HG03045 (cell line): ENCODE measurements around the gene PDE11A.

Experiments
- ATAC-seq: cut with Tn5 transposase; IDR thresholded peaks from one replicate; pipeline ENCODE4 v1.9.1; 2021; ENCODE audit warnings: mild to moderate bottlenecking, moderate library complexity; ENCODE audit not compliant: unreplicated experiment

The PDE11A gene

DNA sequence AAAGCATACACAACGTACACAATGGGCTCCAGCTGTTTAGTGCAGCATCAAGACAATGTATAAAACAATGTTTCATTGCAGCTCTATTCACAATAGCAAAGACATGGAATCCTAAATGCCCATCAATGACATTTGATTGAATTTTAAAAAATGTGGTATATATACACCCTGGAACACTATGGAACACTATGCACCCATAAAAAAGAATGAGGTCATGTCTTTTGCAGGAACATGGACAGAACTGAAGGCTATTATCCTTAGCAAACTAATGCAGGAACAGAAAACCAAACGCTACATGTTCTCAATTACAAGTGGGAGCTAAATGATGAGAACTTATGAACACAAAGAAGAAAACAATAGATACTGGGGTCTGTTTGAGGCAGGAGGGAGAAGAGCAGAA, 364.5 kb downstream of the PDE11A start:
- no peak for ATAC-seq

DNA sequence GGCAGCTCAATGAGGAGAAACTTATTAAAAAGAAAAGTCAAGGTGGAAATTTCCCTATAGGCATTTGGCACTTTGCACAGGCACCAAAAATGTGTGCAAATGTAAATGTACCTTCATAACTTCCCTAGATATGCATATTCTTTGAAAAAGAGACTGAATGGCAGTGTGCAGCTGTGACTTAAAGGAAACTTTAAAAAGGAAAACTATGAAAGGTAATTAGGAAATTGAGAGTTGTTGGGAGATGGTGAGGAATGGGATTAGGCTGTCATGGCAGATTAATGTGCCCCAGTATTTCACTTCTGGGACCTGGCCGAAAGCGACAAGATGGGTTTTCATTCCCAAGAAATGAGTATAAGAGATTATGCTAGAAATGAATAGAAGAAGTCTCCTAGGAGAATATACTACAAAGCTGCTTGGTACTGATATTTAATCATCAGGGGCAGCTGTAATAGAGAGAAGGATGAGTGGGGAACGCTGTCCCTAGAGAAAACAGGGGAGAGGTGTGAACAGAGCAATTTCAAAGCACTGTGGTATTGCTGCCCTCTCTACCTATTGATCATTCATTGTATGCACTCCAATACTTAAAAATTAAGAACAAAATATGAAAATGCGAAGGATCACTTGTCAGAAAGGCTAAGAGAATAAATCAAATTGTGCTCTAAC, 366.9 kb downstream of the PDE11A start:
- no peak for ATAC-seq

DNA sequence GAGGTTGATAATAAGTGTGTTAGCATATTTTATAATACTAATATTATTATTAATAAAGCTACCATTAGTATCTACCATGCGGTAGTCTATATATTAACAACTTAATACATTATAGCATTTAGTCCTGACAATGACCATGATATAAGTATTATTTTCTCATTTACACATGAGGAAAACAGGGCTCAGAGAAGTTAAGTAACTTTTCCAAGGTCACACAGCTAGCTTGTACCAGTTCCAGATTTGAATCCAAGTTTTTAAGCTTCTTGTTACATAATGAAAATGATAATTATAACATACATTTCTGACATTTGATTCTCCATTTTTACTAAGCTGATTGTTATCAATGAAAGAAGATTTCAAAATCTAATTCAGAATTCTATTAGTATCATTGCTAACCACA, 369.4 kb downstream of the PDE11A start:
- ATAC-seq, result no peak

DNA sequence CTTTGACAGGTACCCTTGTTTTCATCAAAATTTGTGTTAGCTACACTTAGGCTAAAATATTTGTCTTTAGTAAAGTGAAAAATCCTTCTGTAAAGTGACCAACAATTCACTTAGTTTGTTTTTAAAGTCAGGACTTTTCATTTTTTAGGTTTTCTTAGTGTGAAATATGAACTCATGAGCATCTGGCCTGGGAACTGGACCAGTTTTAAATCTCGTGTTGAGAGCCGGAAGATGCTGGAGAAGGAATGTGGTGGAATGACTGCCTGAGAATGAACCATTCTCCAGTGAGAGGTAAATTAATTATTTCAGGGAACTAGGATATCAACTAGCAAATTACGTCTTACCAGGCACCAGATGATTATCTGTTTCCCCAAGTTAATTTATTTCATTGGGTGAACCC, 374.3 kb downstream of the PDE11A start:
- no peak for ATAC-seq

DNA sequence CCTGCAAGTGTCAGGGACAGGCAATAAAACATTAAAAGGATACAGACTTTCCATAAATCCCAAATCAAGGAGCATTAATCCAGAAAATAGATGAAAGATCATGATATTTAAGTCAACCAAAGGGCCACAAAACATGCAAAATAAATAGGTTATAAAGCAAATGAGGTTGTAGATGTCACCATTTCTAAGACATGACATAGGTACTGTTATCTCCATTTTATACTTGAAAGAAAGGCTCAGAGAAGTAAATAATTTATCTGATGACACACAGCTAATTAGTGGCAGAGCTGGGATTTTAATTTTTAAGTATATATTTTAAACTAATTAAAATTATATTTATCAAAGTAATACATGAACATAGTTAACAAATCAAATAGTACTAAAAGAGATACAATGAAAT, 378.2 kb downstream of the PDE11A start:
- no peak for ATAC-seq

DNA sequence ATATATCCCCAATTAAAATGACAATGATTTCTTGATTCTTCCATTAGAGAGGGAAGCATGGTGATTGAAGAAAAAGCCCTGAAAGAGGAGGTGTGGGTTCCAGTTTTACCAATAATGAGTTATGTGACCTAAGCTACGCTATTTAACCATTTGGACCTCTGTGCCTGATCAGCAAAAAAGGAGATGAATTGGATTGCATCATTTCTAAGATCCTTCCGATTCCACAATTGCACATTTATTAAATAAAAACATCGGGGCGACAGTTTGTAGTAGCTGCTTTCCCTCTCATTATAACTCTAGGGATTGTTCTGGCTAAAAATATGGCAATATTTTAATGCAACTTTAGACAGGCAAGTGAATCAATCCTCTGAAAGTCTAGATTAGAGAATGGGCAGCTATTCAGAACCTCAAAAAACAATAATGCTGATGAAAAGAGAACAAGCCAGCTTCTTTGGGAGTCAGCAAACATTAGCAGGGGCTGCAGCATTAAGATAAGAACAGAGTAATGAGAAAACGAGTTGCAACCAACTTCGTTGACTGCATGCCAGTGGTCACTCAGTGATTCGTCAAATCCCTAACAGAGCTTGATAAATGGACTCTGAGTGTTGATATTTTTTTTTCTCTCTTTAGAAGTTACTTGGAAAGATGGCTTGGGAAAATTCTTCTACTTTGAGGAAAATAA, 378.8 kb downstream of the PDE11A start:
- ATAC-seq, result no peak

DNA sequence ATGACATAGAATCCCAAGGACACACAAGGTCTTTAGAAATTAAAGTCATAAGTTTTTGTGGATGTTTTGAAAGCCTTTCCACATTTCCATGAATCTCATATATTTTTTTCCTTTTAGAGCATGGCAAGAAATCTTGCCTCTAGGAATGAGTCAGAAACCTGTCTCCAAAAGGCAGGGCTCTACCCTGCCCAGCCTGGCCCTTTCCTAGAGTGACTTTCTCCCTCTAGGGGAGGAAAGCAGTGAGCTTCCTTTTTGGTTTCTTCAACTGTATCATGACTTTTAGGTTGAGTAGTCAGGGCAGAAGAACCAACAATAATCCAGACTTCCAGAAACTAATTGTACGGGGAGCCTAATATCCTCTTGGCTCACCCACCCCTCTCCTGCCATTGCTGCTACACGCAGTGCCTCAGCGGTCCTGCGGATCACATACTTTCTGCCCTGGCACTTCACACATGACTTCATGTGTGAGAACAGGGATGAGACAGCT, 379.8 kb downstream of the PDE11A start:
- no peak for ATAC-seq

DNA sequence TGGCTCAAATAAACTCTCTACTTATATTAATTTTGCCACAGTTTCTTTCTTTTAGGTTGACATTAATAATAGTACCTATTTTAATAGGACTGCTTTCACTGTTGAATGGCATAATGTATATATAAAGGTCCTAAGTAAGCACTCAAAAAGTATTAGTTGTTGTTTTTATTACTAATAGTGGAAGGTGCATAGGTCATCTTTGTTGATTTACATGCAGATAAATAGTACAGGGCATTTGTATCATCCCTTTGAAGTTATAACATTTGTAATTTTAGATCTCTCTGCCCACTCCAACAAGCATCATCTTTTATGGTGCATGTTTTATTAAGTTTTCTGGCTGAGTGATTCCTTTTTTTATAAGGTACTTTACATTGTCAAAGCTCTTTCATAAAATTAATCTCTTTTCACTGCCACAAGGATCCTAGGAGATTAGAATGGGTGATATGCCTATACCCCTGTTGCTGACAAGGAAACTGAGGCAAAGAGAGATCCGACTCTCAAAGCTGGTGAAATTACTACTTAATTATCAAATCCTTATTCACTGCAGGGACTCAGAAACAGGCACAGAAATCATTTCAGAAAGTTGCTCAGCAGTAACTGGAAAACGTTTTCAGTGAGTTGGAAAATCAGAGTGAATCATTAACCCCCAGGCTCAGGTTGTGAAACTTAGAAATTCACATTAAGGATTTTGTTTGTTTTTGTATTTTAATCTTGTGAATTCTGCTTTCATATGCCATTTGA, 380.4 kb downstream of the PDE11A start:
- no peak for ATAC-seq

DNA sequence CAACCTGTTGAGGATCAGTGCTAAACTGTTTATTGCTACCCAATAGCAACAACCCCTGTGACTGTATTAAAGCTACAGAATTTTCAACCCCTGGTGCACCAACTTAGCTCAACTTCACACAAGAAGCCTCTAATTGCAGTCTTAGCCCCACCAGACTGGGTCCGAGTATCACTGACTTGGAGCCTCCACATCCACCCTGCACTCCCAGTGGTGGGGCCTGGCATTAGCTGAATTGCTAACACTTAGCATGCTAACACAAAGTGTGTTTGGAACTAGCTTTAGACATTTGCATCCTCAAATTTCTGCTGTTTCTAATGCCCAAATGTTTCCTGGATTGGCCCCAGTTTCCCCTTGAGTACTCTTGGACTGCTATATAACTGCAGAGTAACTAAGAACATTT, 381.4 kb downstream of the PDE11A start:
- no peak for ATAC-seq

DNA sequence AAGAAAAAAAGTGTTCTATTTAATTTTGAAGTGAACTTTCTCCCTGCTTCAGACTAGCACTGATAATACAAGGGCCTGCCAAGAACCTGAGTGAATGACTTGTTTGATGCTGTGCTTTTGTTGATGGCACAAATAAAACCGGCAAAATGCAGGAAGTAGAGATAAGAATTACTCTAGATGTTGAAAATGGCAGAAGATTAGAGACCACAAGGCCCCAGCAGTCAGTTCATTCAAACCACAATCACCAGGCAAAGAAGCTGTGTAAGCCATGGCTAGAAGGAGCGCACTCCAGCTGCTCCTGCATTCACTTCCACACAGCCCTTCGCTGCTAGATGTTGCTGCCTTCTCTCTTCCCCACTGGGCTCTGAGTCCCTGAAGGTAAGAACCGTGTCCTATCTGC, 383.0 kb downstream of the PDE11A start:
- ATAC-seq, result no peak

DNA sequence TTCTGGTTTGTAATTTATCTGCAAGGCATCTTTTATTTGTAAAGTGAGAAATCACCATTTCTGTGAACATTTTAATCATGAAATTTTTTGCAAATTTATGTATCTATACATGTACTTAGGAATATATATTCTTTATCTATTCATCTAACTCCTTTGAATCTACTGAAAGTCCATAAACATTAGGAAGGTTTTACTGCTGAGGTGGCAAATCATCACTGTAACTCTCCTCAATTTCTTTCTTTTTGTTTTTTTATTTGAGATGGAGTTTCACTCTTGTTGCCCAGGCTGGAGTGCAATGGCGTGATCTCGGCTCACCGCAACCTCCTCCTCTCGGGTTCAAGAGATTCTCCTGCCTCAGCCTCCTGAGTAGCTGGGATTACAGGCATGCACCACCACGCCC, 383.7 kb downstream of the PDE11A start:
- ATAC-seq, result no peak

DNA sequence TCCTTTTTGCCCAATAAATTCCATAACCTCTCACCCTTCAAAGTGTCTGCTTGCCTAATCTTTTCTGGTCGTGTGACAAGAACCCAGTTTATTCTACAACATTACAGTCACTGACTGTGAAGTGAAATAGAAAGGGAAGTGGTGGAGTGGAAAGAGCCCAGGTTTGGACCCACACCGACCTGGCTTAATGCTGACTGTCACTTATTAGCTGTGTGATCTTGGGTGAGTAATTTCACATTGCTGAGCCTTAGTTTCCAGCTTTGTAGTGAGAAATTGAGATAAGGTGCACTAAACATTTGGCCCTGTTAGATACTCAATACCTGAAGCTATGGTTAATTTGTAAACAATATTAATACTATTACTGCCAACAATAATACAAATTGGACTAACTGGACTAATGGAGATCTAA, 388.9 kb downstream of the PDE11A start:
- no peak for ATAC-seq

DNA sequence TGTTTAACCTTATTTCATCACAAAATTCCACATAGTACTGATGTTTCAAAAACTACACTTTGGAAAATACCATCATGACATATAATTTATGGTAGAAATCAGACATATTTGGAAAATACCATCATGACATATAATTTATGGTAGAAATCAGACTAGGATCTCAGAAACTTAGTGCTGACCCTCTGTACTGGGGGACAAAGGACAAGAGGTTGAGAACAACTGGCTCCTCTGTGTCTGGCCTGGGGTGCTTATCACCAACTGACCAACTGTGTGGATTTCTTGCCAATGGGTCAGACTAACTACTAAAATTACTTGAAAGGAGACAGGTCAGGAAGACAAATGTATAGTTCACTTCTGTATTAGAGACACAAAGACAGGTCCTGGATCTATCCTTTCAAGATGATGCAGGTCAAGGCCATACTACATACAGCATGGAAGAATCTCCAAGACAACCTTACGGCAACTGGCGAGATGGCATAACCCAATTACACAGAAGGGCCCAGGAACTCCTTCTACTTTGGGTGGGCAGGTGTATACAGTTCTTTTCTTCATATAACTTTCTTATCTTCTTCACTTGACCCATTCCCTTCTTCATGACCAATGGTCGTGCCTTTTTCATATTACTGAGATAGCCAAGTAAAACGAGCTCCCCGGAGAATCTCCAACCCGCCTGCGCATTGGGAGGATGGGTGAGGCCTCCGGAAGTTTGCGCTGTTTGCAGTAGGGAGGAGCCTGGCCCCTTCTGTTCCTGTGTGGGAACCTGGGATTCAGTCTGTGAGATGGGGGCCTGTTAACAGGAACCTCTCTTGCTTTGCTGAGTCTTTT, 389.5 kb downstream of the PDE11A start:
- no peak for ATAC-seq

DNA sequence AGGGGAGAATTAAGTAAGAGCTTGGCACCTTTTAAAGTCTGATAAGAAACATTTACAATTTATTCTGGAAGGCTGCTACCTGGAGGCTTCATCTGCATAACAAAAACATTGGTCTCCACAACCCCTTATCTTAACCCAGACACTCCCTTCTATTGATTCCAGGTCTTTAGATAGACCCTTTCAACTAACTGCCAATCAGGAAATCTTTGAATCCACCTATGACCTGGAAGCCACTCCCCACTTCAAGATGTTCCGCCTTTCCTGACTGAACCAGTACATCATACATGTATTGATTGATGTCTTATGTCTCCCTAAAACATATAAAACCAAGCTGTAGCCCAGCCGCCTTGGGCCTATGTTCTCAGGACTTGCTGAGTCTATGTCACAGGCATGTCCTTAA, 390.6 kb downstream of the PDE11A start:
- ATAC-seq, result no peak

DNA sequence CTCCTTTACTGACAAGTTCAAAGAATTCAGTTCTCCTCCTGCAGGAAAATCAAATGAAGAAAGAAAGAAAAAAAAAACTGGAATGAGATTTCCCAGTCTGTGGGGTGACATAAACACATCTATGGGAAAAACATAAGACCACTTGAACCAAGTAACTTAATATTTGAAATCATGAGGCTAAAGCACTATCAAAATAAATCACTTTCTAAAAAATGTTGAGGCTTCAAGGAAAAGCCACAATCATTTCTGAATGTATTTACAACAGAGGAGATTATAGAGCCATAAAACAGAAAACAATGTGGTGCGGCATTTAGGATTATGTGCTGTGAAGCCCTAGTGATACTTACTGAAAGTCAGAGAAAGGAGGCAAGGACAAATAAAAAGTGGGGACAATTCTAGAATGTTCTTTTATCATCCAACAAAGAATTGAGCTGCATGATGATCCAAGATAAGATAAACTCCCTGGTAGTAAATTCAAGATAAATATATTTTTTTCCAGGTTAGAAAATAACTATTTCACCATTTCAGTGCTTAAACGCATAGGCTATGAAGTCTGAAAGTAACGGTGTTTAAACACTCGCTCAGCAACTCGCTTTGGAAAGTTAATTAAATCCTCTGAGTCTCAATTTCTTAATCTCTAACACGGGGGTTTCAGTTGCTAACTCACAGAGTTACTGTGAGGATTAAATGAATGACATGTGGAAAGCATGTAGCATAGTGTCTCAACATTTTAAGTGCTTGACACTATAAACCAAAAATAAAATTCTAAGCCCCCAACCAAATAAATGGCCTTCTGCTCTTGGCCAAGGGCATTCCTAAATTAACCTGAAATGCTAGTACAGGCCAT, 391.5 kb downstream of the PDE11A start:
- no peak for ATAC-seq

DNA sequence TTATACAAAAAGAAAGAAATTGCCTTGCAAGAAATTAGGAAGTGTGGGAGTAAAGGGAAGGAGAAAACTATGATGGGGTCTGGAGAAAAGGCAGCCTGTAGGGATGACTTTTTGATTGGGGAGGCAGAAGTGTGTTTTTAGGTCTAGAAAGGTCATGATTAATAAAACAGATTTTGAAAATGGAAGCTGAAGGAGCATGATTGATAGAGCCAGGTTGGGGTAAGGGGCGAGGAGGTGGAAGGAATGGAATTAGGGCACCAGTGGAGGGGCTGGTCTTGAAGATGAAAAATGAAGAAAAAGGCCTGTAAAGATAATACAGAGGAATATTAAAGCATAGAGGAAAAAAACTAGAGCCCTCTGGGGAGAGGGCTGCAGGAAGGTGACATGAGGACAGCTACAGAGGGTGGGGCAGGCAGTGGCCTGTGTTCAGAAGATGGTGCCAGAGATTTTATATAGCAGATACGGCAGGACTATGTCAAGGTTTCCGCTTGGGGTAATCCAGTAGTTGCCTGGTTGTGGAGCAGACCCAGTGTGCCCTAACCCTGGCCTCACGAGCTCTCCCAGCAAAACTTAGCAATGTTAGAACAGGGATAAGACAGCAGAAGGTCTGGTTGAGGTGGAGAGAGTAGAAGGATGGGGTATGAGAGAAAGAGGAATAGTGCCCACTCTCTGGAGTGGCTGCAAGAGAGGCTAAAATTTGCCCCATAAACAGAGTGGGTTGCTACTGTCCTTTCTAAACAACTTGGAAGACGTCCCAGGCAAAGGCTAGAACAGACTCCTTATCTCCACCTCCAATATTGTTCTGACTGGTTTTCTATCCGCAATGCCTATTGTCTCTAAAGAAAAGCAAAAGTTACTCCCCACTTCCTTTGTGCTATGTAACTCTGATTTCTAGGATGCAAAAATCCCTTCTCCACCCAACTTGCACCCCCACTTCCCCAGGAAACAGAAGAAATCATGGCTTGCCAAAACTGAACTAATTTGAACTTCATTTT, 392.7 kb downstream of the PDE11A start:
- ATAC-seq, result no peak

DNA sequence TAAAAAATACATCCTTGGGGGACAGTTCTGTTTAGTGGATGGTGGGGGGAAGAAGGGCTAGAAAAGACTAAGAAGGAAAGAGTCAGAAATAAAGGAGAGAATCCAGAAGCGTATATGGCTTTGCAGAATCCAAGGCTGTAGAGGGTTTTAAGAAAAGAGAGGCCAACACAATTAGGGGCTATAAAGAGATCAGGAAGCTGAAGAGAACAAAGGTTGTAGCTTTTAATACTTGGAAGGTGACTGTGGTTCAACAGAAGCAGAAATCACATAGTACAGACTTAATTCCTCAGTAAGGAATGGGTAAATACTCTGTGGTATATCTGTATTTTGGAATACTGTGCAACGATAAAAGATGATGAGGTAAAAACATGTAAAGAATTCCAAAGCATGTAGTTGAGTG, 393.6 kb downstream of the PDE11A start:
- ATAC-seq, result no peak

DNA sequence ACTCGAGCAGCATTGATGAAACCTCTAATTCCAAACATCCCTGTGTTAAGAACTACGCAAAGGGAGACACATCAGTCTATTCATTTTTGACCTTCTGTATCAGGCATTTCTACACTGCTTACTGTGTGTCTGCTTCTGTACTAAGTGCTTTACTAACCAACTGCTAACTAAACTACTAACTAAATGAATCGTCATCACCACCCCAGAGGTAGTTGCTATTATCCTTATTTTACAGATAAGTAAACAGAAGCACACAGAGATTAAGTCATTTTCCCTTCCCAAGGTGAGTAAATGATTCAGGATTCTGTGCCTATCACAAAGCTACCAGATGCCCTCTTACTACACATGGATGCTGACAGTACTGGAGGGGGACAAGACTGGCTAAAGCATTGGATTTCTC, 395.9 kb downstream of the PDE11A start:
- ATAC-seq, result no peak

DNA sequence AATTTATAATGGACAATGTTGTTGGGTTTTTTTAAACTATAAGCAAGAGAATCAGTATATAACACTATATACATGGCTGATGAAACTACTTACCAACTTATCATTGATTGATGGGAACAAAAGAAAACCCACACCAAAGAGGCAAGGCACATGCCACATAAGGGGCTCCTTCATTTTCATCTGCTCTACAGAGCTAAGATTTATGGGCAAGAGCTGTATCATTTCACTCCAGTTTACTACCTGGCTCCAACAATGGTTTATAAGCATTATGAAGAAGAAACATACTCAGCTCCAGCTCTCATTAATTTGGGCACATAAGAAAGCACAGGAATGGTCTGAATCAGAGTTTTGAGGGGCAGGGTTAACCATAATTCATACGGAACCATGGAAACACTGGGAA, 396.8 kb downstream of the PDE11A start:
- ATAC-seq, result no peak
